Bronchial epithelial cell (primary cell): ENCODE results near the gene EME2. TPM values are rescaled to one million over a fixed set of nuclear protein-coding genes. Genes with fewer than 3 reads are reported as not detected.

Source experiments
- DNase-seq: peaks from one replicate; pipeline ENCODE4 v3.0.0-alpha.2; 2010; ENCODE audit warnings: low read depth
- FAIRE-seq: peaks from 2 replicates; lab custom pipeline; 2011; peaks lifted over from hg19 to GRCh38; lab: Jason Lieb, UNC
- H3K27me3 ChIP-seq: 2 replicates; pipeline ENCODE4 v1.5.1; 2011; ENCODE audit warnings: low read length; ENCODE audit not compliant: control insufficient read depth, insufficient read depth
- H3K36me3 ChIP-seq: 2 replicates; pipeline ENCODE4 v1.5.1; 2011; ENCODE audit warnings: low read length; ENCODE audit not compliant: control insufficient read depth, insufficient read depth
- H3K4me3 ChIP-seq: 2 replicates; pipeline ENCODE4 v1.5.1; 2011; ENCODE audit warnings: mild to moderate bottlenecking, low read depth, low read length, control low read depth
- total RNA-seq: library from RNA; depleted of rRNA; stranded (reverse); fragments of >200 nt; gene quantifications from 2 replicates; pipeline ENCODE4 v1.2.1, GENCODE V29; 2014
- TF ChIP-seq, protein P1 (sequence below): IDR thresholded peaks from 2 replicates; pipeline ENCODE4 v1.5.1; 2011; ENCODE audit warnings: mild to moderate bottlenecking, moderate library complexity, low read length, control low read depth, inconsistent platforms; ENCODE audit not compliant: insufficient read depth, severe bottlenecking

The EME2 gene
- total RNA-seq, 1 donor from 2014 or later = 5.8 TPM

DNA sequence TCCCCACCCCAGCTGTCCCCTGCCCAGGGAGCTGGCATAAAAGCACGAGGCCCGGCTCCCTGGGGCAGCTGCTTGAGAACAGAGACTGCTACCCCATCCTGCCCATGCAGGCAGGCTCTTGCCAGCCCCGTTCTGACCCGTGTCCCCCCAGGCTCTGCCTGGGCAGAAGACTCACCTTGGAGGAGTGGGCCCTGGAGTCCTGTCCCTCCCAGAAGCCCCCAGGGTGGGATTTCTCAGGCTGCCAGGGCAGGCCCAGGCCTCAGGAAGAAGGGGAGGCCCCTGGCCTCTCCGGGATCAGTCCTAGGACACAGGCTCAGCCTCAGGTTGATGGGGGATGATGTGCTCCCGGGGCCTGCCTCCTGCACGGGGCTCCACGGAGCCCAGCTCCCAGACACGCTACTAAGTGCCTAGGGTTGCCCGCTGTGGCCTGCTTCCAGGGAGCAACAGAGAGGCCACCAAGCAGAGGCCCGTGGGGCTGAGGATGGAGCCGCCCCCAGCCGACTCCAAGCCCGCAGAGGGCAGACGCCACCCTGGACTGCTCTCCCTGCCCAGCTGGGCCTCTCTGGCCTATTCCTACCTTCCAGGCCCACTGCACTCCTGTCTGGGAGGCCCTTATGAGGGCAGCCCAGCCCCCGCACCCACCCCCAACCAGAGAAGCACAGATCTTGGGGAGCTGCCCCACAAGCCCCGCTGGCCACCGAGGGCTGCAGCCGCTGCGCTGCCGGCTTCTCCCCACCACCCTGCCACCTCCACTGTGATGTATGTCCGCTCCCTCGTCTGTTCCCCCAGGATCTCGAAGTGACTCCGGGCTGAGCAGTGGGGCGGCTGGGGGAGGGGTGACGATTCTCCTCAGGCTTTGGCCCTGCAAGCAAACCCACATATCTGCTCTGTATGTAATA, 3.0 kb upstream of the EME2 start:
- peaks cover 30% of the 10 kb centered on the region for H3K36me3 ChIP-seq
- no peaks in the 10 kb centered on the region for H3K27me3 ChIP-seq
- DNase-seq (no peak), FAIRE-seq (no peak)
- TF ChIP-seq, protein P1, sequence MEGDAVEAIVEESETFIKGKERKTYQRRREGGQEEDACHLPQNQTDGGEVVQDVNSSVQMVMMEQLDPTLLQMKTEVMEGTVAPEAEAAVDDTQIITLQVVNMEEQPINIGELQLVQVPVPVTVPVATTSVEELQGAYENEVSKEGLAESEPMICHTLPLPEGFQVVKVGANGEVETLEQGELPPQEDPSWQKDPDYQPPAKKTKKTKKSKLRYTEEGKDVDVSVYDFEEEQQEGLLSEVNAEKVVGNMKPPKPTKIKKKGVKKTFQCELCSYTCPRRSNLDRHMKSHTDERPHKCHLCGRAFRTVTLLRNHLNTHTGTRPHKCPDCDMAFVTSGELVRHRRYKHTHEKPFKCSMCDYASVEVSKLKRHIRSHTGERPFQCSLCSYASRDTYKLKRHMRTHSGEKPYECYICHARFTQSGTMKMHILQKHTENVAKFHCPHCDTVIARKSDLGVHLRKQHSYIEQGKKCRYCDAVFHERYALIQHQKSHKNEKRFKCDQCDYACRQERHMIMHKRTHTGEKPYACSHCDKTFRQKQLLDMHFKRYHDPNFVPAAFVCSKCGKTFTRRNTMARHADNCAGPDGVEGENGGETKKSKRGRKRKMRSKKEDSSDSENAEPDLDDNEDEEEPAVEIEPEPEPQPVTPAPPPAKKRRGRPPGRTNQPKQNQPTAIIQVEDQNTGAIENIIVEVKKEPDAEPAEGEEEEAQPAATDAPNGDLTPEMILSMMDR = no peak
- no peak overlapping the region for H3K4me3 ChIP-seq

DNA sequence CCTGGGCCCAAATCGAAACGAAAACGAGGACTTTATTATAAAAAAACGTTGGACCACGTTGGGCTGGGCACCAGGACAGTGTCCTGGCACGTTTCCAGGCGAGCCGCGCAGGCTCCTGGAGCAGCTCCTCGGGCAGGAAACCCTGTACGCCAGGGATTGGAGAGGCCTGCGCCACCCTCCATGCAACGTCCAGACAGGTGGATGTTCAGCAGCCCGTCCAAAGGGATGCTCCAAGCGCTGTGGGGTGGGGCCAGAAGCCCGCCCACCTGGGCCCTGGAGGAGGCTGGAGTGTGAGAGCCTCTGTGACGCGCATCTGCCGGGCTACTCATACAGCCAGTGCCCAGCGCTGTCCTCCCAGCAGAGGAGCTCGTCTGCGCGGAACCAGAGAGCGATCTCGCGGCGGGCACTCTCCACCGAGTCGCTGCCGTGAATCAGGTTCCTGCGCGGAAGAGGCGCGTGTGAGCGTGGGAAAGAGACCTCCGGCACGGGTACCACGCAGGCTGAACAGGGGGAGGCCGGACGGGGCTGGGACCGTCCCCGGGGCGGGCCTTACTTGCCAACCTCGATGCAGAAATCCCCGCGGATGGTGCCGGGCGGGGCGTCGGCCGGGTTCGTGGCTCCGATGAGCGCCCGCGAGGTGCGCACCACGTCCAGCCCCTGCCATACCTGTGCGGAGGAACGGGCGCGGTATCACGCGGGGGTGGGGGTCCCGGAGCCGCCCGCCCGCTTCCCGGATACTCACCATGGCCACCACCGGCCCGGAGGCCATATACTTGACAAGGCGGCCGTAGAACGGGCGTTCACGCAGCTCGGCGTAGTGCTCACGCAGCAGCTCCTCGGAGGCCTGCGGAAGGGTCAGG, 2.1 kb upstream of the EME2 start:
- no peak for FAIRE-seq
- TF ChIP-seq, protein P1 = no peak
- H3K27me3 ChIP-seq = no peaks in the 10 kb centered on the region
- H3K36me3 ChIP-seq = peaks cover 25% of the 10 kb centered on the region
- peak; percentile 65 for DNase-seq
- H3K4me3 ChIP-seq = peak overlapping the region; percentile 97

DNA sequence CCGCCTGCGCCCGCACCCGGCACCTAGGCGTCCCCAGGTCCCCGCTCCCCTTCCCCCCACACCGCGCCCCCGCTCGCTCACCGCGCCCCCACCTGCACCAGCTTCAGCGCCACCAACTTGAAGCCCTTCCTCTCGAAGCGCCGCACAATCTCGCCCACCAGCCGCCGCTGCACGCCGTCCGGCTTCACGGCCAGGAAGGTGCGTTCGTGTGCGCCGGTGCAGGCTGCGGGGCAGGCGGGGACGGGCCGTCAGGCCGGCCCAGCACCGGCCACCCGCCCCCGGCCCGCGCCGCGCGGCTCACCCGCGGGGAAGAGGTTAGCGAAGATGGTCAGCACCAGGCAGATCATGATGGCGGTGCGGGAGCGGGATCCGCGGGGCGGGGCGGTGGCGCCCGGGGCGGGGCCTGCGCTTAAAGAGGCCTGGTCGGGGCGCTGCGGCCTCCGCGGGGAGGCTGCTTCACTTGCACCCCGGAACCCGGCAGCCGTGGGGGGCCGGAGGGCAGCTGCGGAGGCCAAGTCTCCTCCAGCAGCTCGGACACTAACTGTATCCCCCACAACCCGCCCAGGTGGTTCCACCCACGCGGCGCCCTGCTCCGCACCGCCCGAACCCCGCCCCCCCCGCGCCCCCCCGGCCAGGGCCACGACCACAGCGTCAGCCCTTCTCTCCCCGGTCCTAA, 1.3 kb upstream of the EME2 start, which contains the start of gene NME3:
TSS of gene NME3 (minus strand) at position 356 of the 676 bp plus-strand sequence. CDS start at position 347, 9 bp downstream.
- FAIRE-seq = no peak
- H3K27me3 ChIP-seq = no peaks in the 10 kb centered on the region
- peaks cover 27% of the 10 kb centered on the region for H3K36me3 ChIP-seq
- DNase-seq = peak; percentile 35
- peak within 1 kb of the TSS; percentile 97 for H3K4me3 ChIP-seq
- TF ChIP-seq, protein P1 = no peak

DNA sequence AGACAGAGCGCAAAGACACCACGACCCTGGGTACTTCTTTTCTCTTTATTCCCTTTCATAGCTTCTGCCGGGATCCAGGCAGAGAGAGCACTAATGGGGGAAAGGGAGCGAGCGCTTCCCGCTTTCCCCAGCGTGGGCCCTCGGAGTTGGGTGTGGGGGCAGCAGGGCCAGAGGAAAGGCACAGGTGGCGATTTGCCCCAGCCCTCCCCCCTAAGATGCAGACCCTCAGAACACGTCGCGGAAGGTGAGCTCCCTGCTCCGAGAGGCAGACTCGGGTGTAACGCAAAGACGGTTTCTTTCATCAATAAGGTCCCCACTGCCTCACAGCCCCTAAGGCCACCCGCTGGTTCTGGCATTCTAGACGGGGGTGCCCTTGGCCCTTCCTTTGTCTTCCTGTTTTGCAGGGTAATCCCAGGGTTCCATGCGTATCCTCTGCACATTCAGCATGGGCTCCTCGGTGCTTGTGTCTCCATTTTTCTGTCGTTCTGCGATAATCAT, 697 bp upstream of the EME2 start:
- TF ChIP-seq, protein P1 = no peak
- peak overlapping the region; percentile 97 for H3K4me3 ChIP-seq
- peaks cover 31% of the 10 kb centered on the region for H3K36me3 ChIP-seq
- DNase-seq (no peak), FAIRE-seq (no peak)
- H3K27me3 ChIP-seq = no peaks in the 10 kb centered on the region

DNA sequence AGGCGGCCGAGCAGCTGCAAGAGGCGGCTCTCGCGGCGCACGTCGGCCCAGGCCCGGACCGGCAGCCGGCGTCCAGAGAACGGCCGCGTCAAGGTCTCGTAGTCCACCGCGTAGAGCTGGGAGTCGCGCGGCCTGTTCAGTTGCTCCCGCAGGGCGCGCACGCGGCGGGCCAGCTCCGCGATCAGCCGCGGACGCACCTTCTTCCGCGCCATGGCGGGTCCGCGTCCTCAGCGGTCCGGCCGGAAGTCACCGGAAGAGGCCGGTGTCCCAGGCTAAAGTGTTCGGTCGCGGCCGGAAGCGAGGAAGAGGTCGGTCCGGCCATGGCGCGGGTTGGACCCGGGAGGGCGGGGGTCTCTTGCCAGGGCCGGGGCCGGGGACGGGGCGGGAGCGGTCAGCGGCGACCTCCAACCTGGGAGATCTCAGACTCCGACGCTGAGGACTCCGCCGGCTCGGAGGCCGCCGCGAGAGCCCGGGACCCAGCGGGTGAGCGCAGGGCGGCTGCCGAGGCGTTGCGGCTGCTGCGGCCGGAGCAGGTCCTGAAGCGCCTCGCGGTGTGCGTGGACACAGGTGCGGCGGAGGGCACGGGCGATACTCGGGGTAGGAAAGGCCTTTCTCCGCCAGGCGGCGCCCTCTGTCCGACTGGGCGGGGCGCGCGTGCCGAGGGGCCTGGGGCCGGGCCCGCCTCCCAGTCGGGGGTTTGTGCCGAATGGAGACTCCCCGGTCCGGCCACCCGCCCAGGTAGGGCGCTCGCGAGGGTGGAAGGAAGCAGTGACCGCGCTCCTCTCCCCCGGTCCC, 495 bp downstream of the EME2 start, which contains the start of gene MRPS34:
TSS of gene MRPS34 (minus strand) at position 227 of the 795 bp plus-strand sequence. CDS start at position 212, 15 bp downstream.
- FAIRE-seq (no peak), DNase-seq (peak; percentile 42)
- Histone ChIP-seq H3K27me3 (no peaks in the 10 kb centered on the region), H3K4me3 (peak within 1 kb of the TSS; percentile 97), H3K36me3 (peaks cover 21% of the 10 kb centered on the region)
- TF ChIP-seq, protein P1 = peak; percentile 90
